Kidney (tissue), 14 donors: Measurements from ENCODE around the gene DSCAM. TPM values are rescaled to one million over a fixed set of nuclear protein-coding genes. Genes with fewer than 3 reads are reported as not detected.

Experiments used
- DNase-seq, 5 donors: peaks; one replicate each; pipeline ENCODE4 v3.0.0-alpha.2; 2013 to 2020
- FAIRE-seq: peaks from 2 replicates; lab custom pipeline; 2012; peaks lifted over from hg19 to GRCh38; lab: Jason Lieb, UNC
- H3K27ac ChIP-seq, 2 donors: one replicate each; pipeline ENCODE4 v1.7.0; 2013; ENCODE audit warnings: low read depth in 2 of 2, low read length in 2 of 2, inconsistent platforms in 1 of 2
- H3K27me3 ChIP-seq: one replicate; pipeline ENCODE4 v1.7.1; 2013; ENCODE audit warnings: low read length, inconsistent platforms; ENCODE audit not compliant: control insufficient read depth, insufficient read depth
- H3K36me3 ChIP-seq, 3 donors: one replicate each; pipeline versions ENCODE4 v1.7.0 to v1.7.1; 2013; ENCODE audit warnings: low read length in 3 of 3, control low read depth in 1 of 3, inconsistent platforms in 1 of 3; ENCODE audit not compliant: insufficient read depth in 3 of 3, control insufficient read depth in 2 of 3
- H3K4me1 ChIP-seq, 3 donors: one replicate each; pipeline versions ENCODE4 v1.7.0 to v1.7.1; 2013; ENCODE audit warnings: low read length in 3 of 3, inconsistent platforms in 1 of 3, low read depth in 1 of 3; ENCODE audit not compliant: control insufficient read depth in 2 of 3, insufficient read depth in 2 of 3
- H3K4me3 ChIP-seq, 3 donors: one replicate each; pipeline versions ENCODE4 v1.7.0 to v1.8.1; 2013; ENCODE audit warnings: low read length in 3 of 3, control low read depth in 1 of 3, inconsistent platforms in 1 of 3
- H3K9ac ChIP-seq, 3 donors: one replicate each; pipeline versions ENCODE4 v1.7.0 to v1.7.1; 2013; ENCODE audit warnings: low read length in 3 of 3, control low read depth in 1 of 3, inconsistent platforms in 1 of 3
- H3K9me3 ChIP-seq, 3 donors: one replicate each; pipeline versions ENCODE4 v1.7.0 to v1.7.1; 2013; ENCODE audit warnings: low read length in 3 of 3, control low read depth in 1 of 3, inconsistent platforms in 1 of 3; ENCODE audit not compliant: control insufficient read depth in 2 of 3, insufficient read depth in 1 of 3
- CTCF ChIP-seq: IDR thresholded peaks from 3 replicates; pipeline ENCODE4 v1.5.1; 2012; ENCODE audit warnings: mild to moderate bottlenecking, moderate library complexity, borderline replicate concordance; ENCODE audit not compliant: insufficient read depth; ENCODE audit errors: extremely low read depth
- intact Hi-C: fragments of 100-400 bp; cut with DNase I; formaldehyde crosslinking; loops from one replicate; pipeline ENCODE4 v1.11.1; 2022
- polyA plus RNA-seq: library from polyadenylated mRNA; stranded (reverse); fragments of 350-450 nt; fragmentation: Illumina TruSeq; extraction: RNeasy Lipid Tissue Mini Kit (QIAGEN cat#74804); gene quantifications from one replicate; pipeline ENCODE4 v1.2.3, GENCODE V29; 2014; ENCODE audit warnings: low read depth, low replicate concordance; ENCODE audit not compliant: insufficient read depth
- total RNA-seq: library from RNA; stranded (reverse); fragmentation: NEBNext Ultra II Directional; extraction: Animal tissue kit (Norgen Biotek cat#: 25700); gene quantifications from one replicate; pipeline ENCODE4 v1.2.1, GENCODE V29; 2021
- donor health status: control.
- donor health status: control.
- donor health status: control.
- donor health status: control.
- donor health status: control.
- donor health status: DM: yes; HTN: yes; CAD: no.
- donor health status: Normal renal cell carcinoma (clear cell type).

DSCAM gene
- total and polyA plus RNA-seq, 2 donors from 2014 or later, result not detected

DNA sequence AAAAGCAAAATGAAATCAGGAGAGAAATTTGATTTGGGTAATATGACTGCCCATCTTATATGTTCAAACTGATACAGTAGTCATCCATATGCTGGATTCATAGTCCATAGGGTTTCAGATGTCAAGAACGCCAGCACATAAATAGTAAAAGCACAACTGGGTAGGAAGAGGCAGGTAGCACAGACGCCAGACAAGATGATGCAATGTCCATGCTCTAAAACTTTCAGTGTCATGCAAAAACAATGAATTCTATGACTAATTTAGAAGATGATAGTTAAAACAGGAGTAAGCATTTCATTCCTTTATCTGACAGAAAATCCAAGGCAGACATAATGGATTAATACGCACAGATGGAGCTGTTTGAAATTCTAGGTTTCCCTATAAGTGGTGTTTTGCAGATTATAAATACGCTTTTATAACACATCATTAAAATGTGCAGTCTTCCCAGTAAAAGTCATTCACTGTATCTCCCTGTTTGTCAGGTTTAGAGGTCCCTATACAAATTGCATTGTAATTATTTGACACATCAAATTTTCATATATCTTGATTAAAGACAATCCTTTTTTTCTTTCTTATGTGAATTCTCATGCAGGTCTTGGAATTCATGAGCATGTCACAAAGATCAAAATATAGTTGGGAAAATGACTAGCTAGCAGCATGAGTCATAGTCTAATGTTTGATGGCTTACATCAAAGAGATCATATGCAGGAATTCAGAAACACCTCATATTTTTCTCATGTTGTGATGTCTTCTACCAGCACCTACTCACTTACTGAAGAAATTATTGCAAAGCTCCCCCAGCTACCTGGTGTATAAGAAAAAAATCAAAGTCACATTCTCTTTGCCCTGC, 139.9 kb downstream of the DSCAM start:
- Histone ChIP-seq H3K4me3 (no peak overlapping the region), H3K9me3 (no peaks in the 10 kb centered on the region), H3K36me3 (no peaks in the 10 kb centered on the region), H3K4me1 (no peaks in the 10 kb centered on the region), H3K27me3 (no peaks in the 10 kb centered on the region), H3K9ac (no peak overlapping the region), H3K27ac (no peak overlapping the region)
- no peak for TF ChIP-seq CTCF
- FAIRE-seq (no peak), DNase-seq (no peak)
- intact Hi-C loops, result no loop called here

GRCh38 chr21:40706176-40706575, 140.8 kb downstream of the DSCAM start:
- no peaks in the 10 kb centered on the region for H3K9me3 ChIP-seq
- intact Hi-C loops, result no loop called here
- FAIRE-seq, result no peak

GRCh38 chr21:40704141-40704540, 142.8 kb downstream of the DSCAM start:
- H3K36me3 ChIP-seq, result no peaks in the 10 kb centered on the region
- intact Hi-C loops, result no loop called here
- H3K27me3 ChIP-seq, result no peaks in the 10 kb centered on the region
- no peak overlapping the region for H3K27ac ChIP-seq
- DNase-seq, result no peak
- no peak for TF ChIP-seq CTCF
- peaks cover 0 to 3% (median 3%) of the 10 kb centered on the region in 3 donors for H3K9me3 ChIP-seq
- no peak overlapping the region for H3K4me3 ChIP-seq
- no peaks in the 10 kb centered on the region for H3K4me1 ChIP-seq
- H3K9ac ChIP-seq, result no peak overlapping the region
- no peak for FAIRE-seq

More at GRCh38 chr21:40706176-40706575, 140.8 kb downstream of the DSCAM start:
- Histone ChIP-seq H3K4me1 (no peaks in the 10 kb centered on the region), H3K27ac (no peak overlapping the region), H3K4me3 (no peak overlapping the region), H3K27me3 (no peaks in the 10 kb centered on the region), H3K9ac (no peak overlapping the region), H3K36me3 (no peaks in the 10 kb centered on the region)
- TF ChIP-seq CTCF, result no peak
- DNase-seq, result no peak
